HEK293T (cell line): ENCODE data around the gene SUGP1.

Source experiments
- ARNT ChIP-seq: fragments of 450-650 bp; IDR thresholded peaks from 2 replicates; pipeline ENCODE4 v1.6.1; 2017; ENCODE audit warnings: mild to moderate bottlenecking
- BHLHE40 ChIP-seq: fragments of 450-650 bp; IDR thresholded peaks from 2 replicates; pipeline ENCODE4 v1.6.1; 2016; ENCODE audit warnings: mild to moderate bottlenecking, moderate library complexity, borderline replicate concordance
- CTBP1 ChIP-seq: fragments of 450-650 bp; IDR thresholded peaks from 2 replicates; pipeline ENCODE4 v1.6.1; 2016; ENCODE audit warnings: borderline replicate concordance
- FOXA1 ChIP-seq: fragments of 450-650 bp; IDR thresholded peaks from 2 replicates; pipeline ENCODE4 v1.6.1; 2016; ENCODE audit warnings: mild to moderate bottlenecking
- FOXK2 ChIP-seq: fragments of 450-650 bp; IDR thresholded peaks from 2 replicates; pipeline ENCODE4 v1.6.1; 2016; ENCODE audit warnings: mild to moderate bottlenecking
- FOXM1 ChIP-seq: fragments of 450-650 bp; IDR thresholded peaks from 2 replicates; pipeline ENCODE4 v1.6.1; 2017; ENCODE audit warnings: mild to moderate bottlenecking, borderline replicate concordance
- HDGF ChIP-seq: fragments of 450-650 bp; IDR thresholded peaks from 2 replicates; pipeline ENCODE4 v1.6.1; 2017; ENCODE audit warnings: antibody characterized with exemption, borderline replicate concordance
- LEF1 ChIP-seq: fragments of 450-650 bp; IDR thresholded peaks from 2 replicates; pipeline ENCODE4 v1.6.1; 2017; ENCODE audit warnings: mild to moderate bottlenecking, borderline replicate concordance
- NFRKB ChIP-seq: fragments of 450-650 bp; IDR thresholded peaks from 2 replicates; pipeline ENCODE4 v1.6.1; 2016; ENCODE audit warnings: mild to moderate bottlenecking, moderate library complexity
- SP1 ChIP-seq: fragments of 450-650 bp; IDR thresholded peaks from 2 replicates; pipeline ENCODE4 v1.6.1; 2017
- SUZ12 ChIP-seq: fragments of 450-650 bp; IDR thresholded peaks from 2 replicates; pipeline ENCODE4 v1.6.1; 2016; ENCODE audit warnings: mild to moderate bottlenecking
- TARDBP ChIP-seq: fragments of 450-650 bp; IDR thresholded peaks from 2 replicates; pipeline ENCODE4 v1.6.1; 2016
- ZNF384 ChIP-seq: fragments of 450-650 bp; IDR thresholded peaks from 2 replicates; pipeline ENCODE4 v1.6.1; 2016

DNA sequence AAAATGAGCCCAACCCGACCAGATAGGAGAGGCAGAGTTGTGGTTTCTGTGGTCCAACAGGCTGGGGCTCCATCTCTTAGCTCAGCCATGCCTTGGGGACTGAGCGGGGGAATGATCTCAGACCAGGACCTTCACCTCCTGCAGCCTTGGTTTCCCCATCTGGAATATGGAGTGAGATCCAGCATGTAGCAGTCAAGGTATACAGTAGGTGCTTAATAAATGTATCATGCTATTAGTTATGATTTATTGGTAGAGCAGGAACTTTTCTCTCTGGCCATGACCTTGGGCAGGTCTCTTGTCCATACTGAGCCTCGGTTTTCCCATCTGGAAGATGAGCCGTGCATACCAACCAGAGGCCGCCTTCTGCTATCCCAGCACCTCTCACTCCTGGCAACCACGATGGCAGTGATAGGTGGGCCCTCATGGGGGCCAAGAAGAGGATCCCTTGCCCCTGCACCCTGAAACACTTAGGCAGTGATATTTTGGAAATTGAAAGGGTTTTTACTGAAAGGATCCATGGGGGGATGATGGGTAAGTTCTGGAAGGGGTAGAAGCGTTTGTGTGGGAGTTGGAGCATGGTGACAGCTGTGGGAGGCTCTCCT is 56.3 kb downstream of the SUGP1 start:
- TF ChIP-seq FOXM1 (no peak), SP1 (no peak), BHLHE40 (no peak), TARDBP (no peak), CTBP1 (no peak), HDGF (no peak), FOXK2 (no peak), ZNF384 (no peak), SUZ12 (no peak), LEF1 (no peak), ARNT (no peak), NFRKB (no peak), FOXA1 (no peak)
